ENCODE measurements around the gene HOTAIR. TPM values are rescaled to one million over a fixed set of nuclear protein-coding genes. Genes with fewer than 3 reads are reported as not detected.

HOTAIR gene
- total RNA-seq, 1 experiment from 2014 or later = 5.5 TPM

DNA sequence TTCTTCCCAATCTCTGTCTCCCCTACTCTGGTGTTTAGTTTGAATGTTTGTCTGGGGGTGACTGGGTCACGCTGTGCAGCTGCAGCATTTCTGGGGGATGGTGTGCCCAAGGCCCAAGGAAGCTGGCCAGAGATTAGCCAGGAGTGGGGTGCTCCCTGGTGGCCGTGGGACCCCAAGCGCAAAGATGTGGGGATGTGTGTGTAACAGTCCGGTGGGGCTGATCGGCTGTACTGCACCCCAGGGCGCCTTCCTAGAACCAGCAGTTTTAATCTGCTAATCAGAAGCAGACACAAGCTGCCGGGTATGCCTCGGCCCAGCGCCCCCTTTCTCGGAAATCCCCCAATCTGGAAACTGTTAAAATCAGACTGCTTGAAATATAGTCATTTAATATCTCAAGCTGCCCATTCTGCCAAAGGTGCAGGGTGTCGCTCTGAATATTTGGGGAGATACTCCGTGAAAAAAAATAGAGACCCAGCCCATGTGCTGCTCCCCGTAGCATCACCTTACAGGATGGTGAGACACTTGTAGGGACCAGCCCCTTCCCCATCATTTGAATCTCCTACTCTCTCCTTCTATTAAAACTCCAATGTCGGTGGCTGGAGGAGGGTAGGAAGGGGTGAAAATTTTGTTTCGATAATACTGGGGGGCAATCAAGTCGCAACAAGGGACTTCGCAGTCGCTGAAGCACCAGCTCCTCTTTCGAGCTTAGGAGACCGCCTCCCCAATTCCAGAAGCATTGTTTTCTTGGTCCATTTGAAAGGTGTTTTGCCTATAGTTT lies 29.5 kb upstream of the HOTAIR start:
- intact Hi-C loops (cut with micrococcal nuclease; ENCODE audit: unreplicated experiment) = loop anchor here (1.0 kb wide), 1 partner anchor 15 kb away; no protein-coding TSS in a partner anchor
- TF ChIP-seq EZH2 (IDR thresholded peaks at IDR 0.05; ENCODE audit: borderline replicate concordance, low read depth, low read length, poor library complexity, severe bottlenecking) = no peak
- TF ChIP-seq, protein P1, sequence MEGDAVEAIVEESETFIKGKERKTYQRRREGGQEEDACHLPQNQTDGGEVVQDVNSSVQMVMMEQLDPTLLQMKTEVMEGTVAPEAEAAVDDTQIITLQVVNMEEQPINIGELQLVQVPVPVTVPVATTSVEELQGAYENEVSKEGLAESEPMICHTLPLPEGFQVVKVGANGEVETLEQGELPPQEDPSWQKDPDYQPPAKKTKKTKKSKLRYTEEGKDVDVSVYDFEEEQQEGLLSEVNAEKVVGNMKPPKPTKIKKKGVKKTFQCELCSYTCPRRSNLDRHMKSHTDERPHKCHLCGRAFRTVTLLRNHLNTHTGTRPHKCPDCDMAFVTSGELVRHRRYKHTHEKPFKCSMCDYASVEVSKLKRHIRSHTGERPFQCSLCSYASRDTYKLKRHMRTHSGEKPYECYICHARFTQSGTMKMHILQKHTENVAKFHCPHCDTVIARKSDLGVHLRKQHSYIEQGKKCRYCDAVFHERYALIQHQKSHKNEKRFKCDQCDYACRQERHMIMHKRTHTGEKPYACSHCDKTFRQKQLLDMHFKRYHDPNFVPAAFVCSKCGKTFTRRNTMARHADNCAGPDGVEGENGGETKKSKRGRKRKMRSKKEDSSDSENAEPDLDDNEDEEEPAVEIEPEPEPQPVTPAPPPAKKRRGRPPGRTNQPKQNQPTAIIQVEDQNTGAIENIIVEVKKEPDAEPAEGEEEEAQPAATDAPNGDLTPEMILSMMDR (conservative IDR thresholded peaks at IDR 0.05; ENCODE audit: low read depth, low read length) = peak; percentile 42
- no peak overlapping the region for H3K27ac ChIP-seq (ENCODE audit: low read depth, low read length, poor library complexity, severe bottlenecking)
- ChIA-PET CTCF (interaction anchor here (0.6 to 1.4 kb wide), 6 partner anchors 19 to 227 kb away, joined by 3 to 6 read pairs (median 4); partner anchors contain the start of gene HOXC10), POLR2A (ENCODE audit: low non-redundant PET) (no interaction called here)
- H3K4me3 ChIP-seq (ENCODE audit: low read depth, low read length, poor library complexity, severe bottlenecking) = no peak overlapping the region
- H3K4me1 ChIP-seq (ENCODE audit: insufficient read depth, low read length, poor library complexity, severe bottlenecking) = peaks cover 57% of the 10 kb centered on the region
- no peaks in the 10 kb centered on the region for H3K27me3 ChIP-seq (replicated peaks; ENCODE audit: insufficient read depth, low read depth, low read length, poor library complexity)
- BruUV-seq (replicated peaks) = no TSS peak
- no peak for DNase-seq (ENCODE audit: low spot score)
- H3K9me3 ChIP-seq (ENCODE audit: low read depth, low read length, poor library complexity, severe bottlenecking) = no peaks in the 10 kb centered on the region
- H3K36me3 ChIP-seq (ENCODE audit: insufficient read depth, low read length, poor library complexity, severe bottlenecking) = peaks cover 9% of the 10 kb centered on the region

DNA sequence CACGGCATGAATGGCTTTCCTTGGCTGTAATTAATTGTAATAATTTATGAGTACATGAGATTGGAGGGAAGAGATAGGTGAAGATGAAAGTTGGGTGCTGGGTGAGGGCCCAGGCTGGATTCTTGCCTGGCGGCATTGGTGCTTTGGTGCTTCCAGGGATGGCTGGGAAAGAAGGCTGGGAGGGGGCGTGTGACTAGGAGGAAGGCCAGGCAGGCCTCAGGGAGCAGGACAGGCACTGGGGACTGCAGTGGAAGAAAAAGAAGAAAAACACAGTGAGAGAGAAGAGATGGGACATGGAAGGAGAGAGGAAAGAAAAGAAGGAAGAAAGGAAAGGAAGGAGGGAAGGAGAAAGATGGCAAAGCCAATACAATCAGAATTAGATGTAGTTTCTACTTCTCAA lies 28.9 kb upstream of the HOTAIR start:
- DNase-seq (ENCODE audit: low spot score) = no peak
- Histone ChIP-seq H3K4me3 (ENCODE audit: low read depth, low read length, poor library complexity, severe bottlenecking) (no peak overlapping the region), H3K27ac (ENCODE audit: low read depth, low read length, poor library complexity, severe bottlenecking) (no peak overlapping the region), H3K27me3 (replicated peaks; ENCODE audit: insufficient read depth, low read depth, low read length, poor library complexity) (no peaks in the 10 kb centered on the region), H3K9me3 (ENCODE audit: low read depth, low read length, poor library complexity, severe bottlenecking) (no peaks in the 10 kb centered on the region), H3K36me3 (ENCODE audit: insufficient read depth, low read length, poor library complexity, severe bottlenecking) (peaks cover 9% of the 10 kb centered on the region), H3K4me1 (ENCODE audit: insufficient read depth, low read length, poor library complexity, severe bottlenecking) (peaks cover 63% of the 10 kb centered on the region)
- BruUV-seq (replicated peaks) = no TSS peak
- POLR2A ChIA-PET (ENCODE audit: low non-redundant PET) = no interaction called here
- intact Hi-C loops (cut with micrococcal nuclease; ENCODE audit: unreplicated experiment) = loop anchor here (1.0 kb wide), 1 partner anchor 14 kb away; no protein-coding TSS in a partner anchor
- CTCF ChIA-PET = interaction anchor here (0.6 to 1.4 kb wide), 3 partner anchors 18 to 198 kb away, joined by 3 to 5 read pairs (median 3); partner anchors contain the start of gene HOXC10
- TF ChIP-seq, protein P1 (conservative IDR thresholded peaks at IDR 0.05; ENCODE audit: low read depth, low read length) = no peak
- no peak for TF ChIP-seq EZH2 (IDR thresholded peaks at IDR 0.05; ENCODE audit: borderline replicate concordance, low read depth, low read length, poor library complexity, severe bottlenecking)

DNA sequence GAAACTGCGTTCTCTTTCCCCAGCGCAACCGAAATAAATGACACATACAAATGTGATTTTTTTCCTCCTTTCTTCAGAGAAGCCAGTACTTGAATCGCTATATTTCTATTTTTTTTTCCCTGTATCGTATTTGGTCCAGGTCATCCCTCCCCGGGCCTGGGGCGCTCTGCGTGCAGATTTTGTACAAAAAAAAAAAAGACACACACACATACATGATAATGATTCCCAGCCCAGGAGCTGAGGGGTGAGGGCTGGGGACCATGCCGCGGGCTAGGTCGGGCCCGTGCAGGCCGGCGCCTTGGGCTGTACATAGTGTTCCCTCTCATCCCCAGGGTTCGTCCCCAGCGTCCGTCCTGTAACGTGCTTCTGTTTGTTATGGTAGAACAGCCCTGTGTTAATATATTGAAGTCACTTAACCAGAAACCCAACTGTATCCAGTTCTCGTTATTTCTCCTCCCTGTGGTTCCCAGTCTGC lies 28.2 kb upstream of the HOTAIR start:
- POLR2A ChIA-PET (ENCODE audit: low non-redundant PET) = no interaction called here
- no peak overlapping the region for H3K4me3 ChIP-seq (ENCODE audit: low read depth, low read length, poor library complexity, severe bottlenecking)
- TF ChIP-seq, protein P1 (conservative IDR thresholded peaks at IDR 0.05; ENCODE audit: low read depth, low read length) = no peak
- TF ChIP-seq EZH2 (IDR thresholded peaks at IDR 0.05; ENCODE audit: borderline replicate concordance, low read depth, low read length, poor library complexity, severe bottlenecking) = no peak
- CTCF ChIA-PET = interaction anchor here (1.1 kb wide), 1 partner anchor 198 kb away, joined by 3 read pairs; no protein-coding TSS in a partner anchor
- peak overlapping the region; percentile 17 for H3K27ac ChIP-seq (ENCODE audit: low read depth, low read length, poor library complexity, severe bottlenecking)
- intact Hi-C loops (cut with micrococcal nuclease; ENCODE audit: unreplicated experiment) = no loop called here
- peaks cover 66% of the 10 kb centered on the region for H3K4me1 ChIP-seq (ENCODE audit: insufficient read depth, low read length, poor library complexity, severe bottlenecking)
- no TSS peak for BruUV-seq (replicated peaks)
- H3K9me3 ChIP-seq (ENCODE audit: low read depth, low read length, poor library complexity, severe bottlenecking) = no peaks in the 10 kb centered on the region
- no peaks in the 10 kb centered on the region for H3K27me3 ChIP-seq (replicated peaks; ENCODE audit: insufficient read depth, low read depth, low read length, poor library complexity)
- H3K36me3 ChIP-seq (ENCODE audit: insufficient read depth, low read length, poor library complexity, severe bottlenecking) = peaks cover 9% of the 10 kb centered on the region
- DNase-seq (ENCODE audit: low spot score) = no peak
